Measurements from ENCODE around the gene SDHB. TPM values are rescaled to one million over a fixed set of nuclear protein-coding genes. Genes with fewer than 3 reads are reported as not detected.

The SDHB gene
- polyA plus RNA-seq, 1 of the 3 experiments (the other 2 are of a cell fraction) = 128 TPM

GRCh38 chr1:17097147-17097546 lies 43.3 kb upstream of the SDHB start:
- 46% methylated on average over 7 of the region's 8 CpGs for WGBS (ENCODE audit: low lambda C conversion rate)

GRCh38 chr1:17096584-17096983 lies 42.8 kb upstream of the SDHB start:
- no peaks in the 10 kb centered on the region for H4K20me1 ChIP-seq (ENCODE audit: insufficient read depth)
- H3K79me2 ChIP-seq (ENCODE audit: insufficient read depth) = no peaks in the 10 kb centered on the region
- WGBS (ENCODE audit: low lambda C conversion rate) = no CpG with 5 or more reads among the region's 1 CpG
- H3K4me3 ChIP-seq (ENCODE audit: low read depth in 2 of 2, low read length in 1 of 2) = no peak overlapping the region
- no peaks in the 10 kb centered on the region for H3K9me2 ChIP-seq
- POLR2A ChIA-PET = no interaction called here
- no peak for DNase-seq
- no peaks in the 10 kb centered on the region for H3K36me3 ChIP-seq (replicated peaks in 1 of 2; ENCODE audit: control insufficient read depth in 1 of 2, insufficient read depth in 2 of 2, low read length in 1 of 2)
- no peaks in the 10 kb centered on the region for H3K9me3 ChIP-seq
- CTCF ChIA-PET = interaction anchor here (1.3 kb wide), 1 partner anchor 29 kb away, joined by 3 read pairs; no protein-coding TSS in a partner anchor
- TF ChIP-seq TCF12 (IDR thresholded peaks at IDR 0.05) (no peak), RAD21 (IDR thresholded peaks at IDR 0.05; ENCODE audit: low read length) (no peak), SIN3A (IDR thresholded peaks at IDR 0.05; ENCODE audit: borderline replicate concordance, low read depth, low read length) (no peak), MAX (IDR thresholded peaks at IDR 0.05; ENCODE audit: low read depth) (no peak), GATA2 (CRISPR knock-in tag; IDR thresholded peaks at IDR 0.05) (no peak), JUND (IDR thresholded peaks at IDR 0.05) (no peak), TAF1 (IDR thresholded peaks at IDR 0.05; ENCODE audit: borderline replicate concordance, low read depth, low read length) (no peak), MXI1 (IDR thresholded peaks at IDR 0.05; ENCODE audit: low read depth, low read length) (no peak)
- no peaks in the 10 kb centered on the region for H3F3A ChIP-seq (replicated peaks; ENCODE audit: insufficient read depth)
- H3K9ac ChIP-seq = no peak overlapping the region
- no peak overlapping the region for H2AFZ ChIP-seq (ENCODE audit: low read depth)
- no peak overlapping the region for H3K27ac ChIP-seq (ENCODE audit: low read depth in 2 of 2, low read length in 1 of 2)
- H3K4me2 ChIP-seq = no peak overlapping the region
- H3K4me1 ChIP-seq (ENCODE audit: control insufficient read depth in 1 of 2, insufficient read depth in 2 of 2, low read depth in 1 of 2, low read length in 1 of 2) = no peaks in the 10 kb centered on the region
- no peaks in the 10 kb centered on the region for H3K27me3 ChIP-seq (ENCODE audit: insufficient read depth)

More at GRCh38 chr1:17097147-17097546, 43.3 kb upstream of the SDHB start:
- Histone ChIP-seq H3F3A (replicated peaks; ENCODE audit: insufficient read depth) (no peaks in the 10 kb centered on the region), H3K4me1 (ENCODE audit: control insufficient read depth in 1 of 2, insufficient read depth in 2 of 2, low read depth in 1 of 2, low read length in 1 of 2) (no peaks in the 10 kb centered on the region), H3K27me3 (ENCODE audit: insufficient read depth) (no peaks in the 10 kb centered on the region), H3K27ac (ENCODE audit: low read depth in 2 of 2, low read length in 1 of 2) (no peak overlapping the region), H3K9ac (no peak overlapping the region), H3K9me2 (no peaks in the 10 kb centered on the region), H3K4me2 (no peak overlapping the region), H3K4me3 (ENCODE audit: low read depth in 2 of 2, low read length in 1 of 2) (no peak overlapping the region), H3K36me3 (replicated peaks in 1 of 2; ENCODE audit: control insufficient read depth in 1 of 2, insufficient read depth in 2 of 2, low read length in 1 of 2) (no peaks in the 10 kb centered on the region), H2AFZ (ENCODE audit: low read depth) (no peak overlapping the region), H4K20me1 (ENCODE audit: insufficient read depth) (no peaks in the 10 kb centered on the region), H3K9me3 (no peaks in the 10 kb centered on the region), H3K79me2 (ENCODE audit: insufficient read depth) (no peaks in the 10 kb centered on the region)
- ChIA-PET CTCF (interaction anchor here (0.8 to 1.3 kb wide), 2 partner anchors 29 to 140 kb away, joined by 3 read pairs; no protein-coding TSS in a partner anchor), POLR2A (no interaction called here)
- DNase-seq = no peak
- TF ChIP-seq RXRA (IDR thresholded peaks at IDR 0.05; ENCODE audit: borderline replicate concordance, low read depth) (no peak), ELF1 (IDR thresholded peaks at IDR 0.05) (no peak), TAF1 (IDR thresholded peaks at IDR 0.05; ENCODE audit: borderline replicate concordance, low read depth, low read length) (no peak), JUND (IDR thresholded peaks at IDR 0.05) (no peak), RFX5 (IDR thresholded peaks at IDR 0.05; ENCODE audit: low read length) (no peak), TEAD4 (IDR thresholded peaks at IDR 0.05; ENCODE audit: borderline replicate concordance, insufficient read depth) (no peak), GABPA (IDR thresholded peaks at IDR 0.05; ENCODE audit: low read depth) (no peak), CHD2 (IDR thresholded peaks at IDR 0.05; ENCODE audit: low read length, partially characterized antibody) (no peak), NRF1 (IDR thresholded peaks at IDR 0.05; ENCODE audit: low read depth, low read length) (no peak), TCF12 (IDR thresholded peaks at IDR 0.05) (no peak), USF2 (IDR thresholded peaks at IDR 0.05; ENCODE audit: borderline replicate concordance, low read depth, low read length) (no peak), FOXJ3 (CRISPR knock-in tag; IDR thresholded peaks at IDR 0.05) (no peak), POLR2AphosphoS5 (IDR thresholded peaks at IDR 0.05; ENCODE audit: low read depth, low read length) (no peak)
